Omental fat pad (tissue), 4 donors: Measurements from ENCODE around the gene ORM1. TPM values are rescaled to one million over a fixed set of nuclear protein-coding genes. Genes with fewer than 3 reads are reported as not detected.

Experiments used
- ATAC-seq: fragments of 150-250 bp; one replicate; pipeline ENCODE4 v1.9.1; 2016; ENCODE audit warnings: mild to moderate bottlenecking, moderate library complexity; ENCODE audit not compliant: low FRiP score
- DNase-seq: peaks from one replicate; pipeline ENCODE4 v3.0.0-alpha.2; 2019; ENCODE audit warnings: low spot score
- total RNA-seq, 4 donors: library from RNA; depleted of rRNA; stranded (reverse); fragments of >200 nt; gene quantifications; one replicate each; pipeline ENCODE4 v1.1.0, GENCODE V29; 2016
- TF ChIP-seq, protein P1 (sequence below), 3 donors: fragments of 450-650 bp; IDR thresholded peaks; one replicate each; pipeline ENCODE4 v1.5.1; 2016 to 2017; ENCODE audit warnings: antibody characterized with exemption in 3 of 3, mild to moderate bottlenecking in 3 of 3, moderate library complexity in 2 of 3

The ORM1 gene
- total RNA-seq, 4 donors from 2014 or later, result 0.65 to 5.4 (median 1.0) TPM; not detected in 1

- no peak for ATAC-seq
- no peak for DNase-seq
- TF ChIP-seq, protein P1, sequence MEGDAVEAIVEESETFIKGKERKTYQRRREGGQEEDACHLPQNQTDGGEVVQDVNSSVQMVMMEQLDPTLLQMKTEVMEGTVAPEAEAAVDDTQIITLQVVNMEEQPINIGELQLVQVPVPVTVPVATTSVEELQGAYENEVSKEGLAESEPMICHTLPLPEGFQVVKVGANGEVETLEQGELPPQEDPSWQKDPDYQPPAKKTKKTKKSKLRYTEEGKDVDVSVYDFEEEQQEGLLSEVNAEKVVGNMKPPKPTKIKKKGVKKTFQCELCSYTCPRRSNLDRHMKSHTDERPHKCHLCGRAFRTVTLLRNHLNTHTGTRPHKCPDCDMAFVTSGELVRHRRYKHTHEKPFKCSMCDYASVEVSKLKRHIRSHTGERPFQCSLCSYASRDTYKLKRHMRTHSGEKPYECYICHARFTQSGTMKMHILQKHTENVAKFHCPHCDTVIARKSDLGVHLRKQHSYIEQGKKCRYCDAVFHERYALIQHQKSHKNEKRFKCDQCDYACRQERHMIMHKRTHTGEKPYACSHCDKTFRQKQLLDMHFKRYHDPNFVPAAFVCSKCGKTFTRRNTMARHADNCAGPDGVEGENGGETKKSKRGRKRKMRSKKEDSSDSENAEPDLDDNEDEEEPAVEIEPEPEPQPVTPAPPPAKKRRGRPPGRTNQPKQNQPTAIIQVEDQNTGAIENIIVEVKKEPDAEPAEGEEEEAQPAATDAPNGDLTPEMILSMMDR (IDR thresholded peaks at IDR 0.05), result no peak
Measured at GRCh38 chr9:114349713-114350480, 27.0 kb downstream of the ORM1 start.

DNA sequence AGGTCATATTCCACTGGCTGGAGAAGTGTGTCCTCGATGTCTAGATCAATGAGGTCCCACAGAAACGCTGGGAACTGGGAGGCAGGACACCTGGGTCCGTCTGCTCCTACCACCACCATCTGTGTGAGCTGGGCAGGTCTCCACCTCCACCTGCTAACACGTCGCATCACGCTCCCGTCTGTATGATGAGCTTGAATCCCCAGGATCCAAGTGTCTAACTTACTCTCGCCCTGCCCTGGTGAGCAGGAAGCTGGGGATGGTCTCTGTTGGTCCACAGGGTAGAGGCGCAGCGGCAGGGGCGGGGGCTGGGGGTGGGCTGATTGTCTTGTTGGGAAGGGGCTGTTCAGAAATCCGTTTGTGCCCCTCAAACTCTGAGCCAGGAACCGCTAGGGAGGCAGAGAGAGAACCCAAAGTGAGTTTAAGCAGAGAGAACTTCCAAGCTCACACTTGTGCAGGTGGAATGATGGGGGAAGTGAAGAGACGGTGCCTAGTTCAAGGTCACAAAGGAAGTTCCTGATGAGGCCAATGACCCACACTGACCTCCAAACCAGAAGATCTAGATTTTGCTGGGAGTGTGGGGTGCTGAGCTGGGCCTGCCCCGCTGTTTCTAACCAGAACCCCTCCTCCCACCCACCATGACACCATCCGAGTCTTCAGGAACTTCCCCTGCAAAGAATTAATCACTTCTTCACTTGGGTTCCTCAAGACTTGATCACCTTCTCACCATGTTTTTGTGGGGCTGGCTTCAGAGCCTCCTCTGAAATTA is 27.9 kb downstream of the ORM1 start:
- ATAC-seq, result no peak
- TF ChIP-seq, protein P1 (IDR thresholded peaks at IDR 0.05), result no peak
- DNase-seq, result no peak

- TF ChIP-seq, protein P1 (IDR thresholded peaks at IDR 0.05), result no peak
- ATAC-seq (no peak), DNase-seq (no peak)
Measured at GRCh38 chr9:114351932-114352331, 29.0 kb downstream of the ORM1 start.

DNA sequence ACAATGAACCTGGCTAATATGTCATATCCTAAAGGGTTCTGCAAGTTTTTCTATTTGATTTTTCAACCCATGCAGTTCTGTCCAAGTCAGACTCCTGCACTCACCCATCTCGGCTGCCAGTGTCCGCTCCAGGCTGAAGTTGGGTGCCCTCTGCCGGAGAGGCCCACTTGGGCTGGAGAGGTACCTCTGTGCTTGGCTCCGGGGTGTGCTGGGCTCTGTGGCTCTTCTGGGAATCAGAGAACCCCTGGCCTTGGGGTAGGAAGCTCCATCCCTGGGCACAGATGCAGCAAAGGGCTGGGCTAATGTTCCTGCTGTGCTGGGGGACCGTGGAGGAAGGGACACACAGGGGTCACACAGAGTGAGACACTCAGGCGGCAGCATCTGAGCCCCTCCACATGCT is 32.9 kb downstream of the ORM1 start:
- DNase-seq (no peak), ATAC-seq (no peak)
- TF ChIP-seq, protein P1 (IDR thresholded peaks at IDR 0.05), result no peak

DNA sequence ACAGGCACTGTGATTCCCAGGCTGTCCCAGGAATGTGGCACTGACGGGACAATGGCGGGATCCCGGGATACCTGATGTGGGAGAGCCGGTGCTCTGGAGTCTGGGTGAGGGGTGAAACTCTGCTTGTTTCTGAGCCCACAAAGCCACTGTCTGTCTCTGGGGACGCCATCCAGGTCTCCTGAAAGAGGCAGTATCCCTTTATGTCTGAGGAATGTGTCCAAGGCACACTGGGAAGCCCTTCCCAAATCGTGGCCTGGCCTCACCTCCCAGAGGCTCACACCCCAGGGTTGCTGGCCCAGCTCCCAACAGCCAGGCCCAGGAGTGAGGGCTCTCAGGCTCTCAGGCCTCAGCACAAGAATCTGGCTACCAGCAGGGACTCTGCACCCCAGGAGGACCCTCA is 33.9 kb downstream of the ORM1 start:
- ATAC-seq, result no peak
- TF ChIP-seq, protein P1 (IDR thresholded peaks at IDR 0.05), result no peak

GRCh38 chr9:114357360-114357759 is 34.5 kb downstream of the ORM1 start:
- ATAC-seq, result no peak
- TF ChIP-seq, protein P1 (IDR thresholded peaks at IDR 0.05), result no peak
- DNase-seq, result no peak

More for the DNA sequence above, 33.9 kb downstream of the ORM1 start:
- DNase-seq, result no peak
